CD4-positive, alpha-beta T cell treated with Interleukin-15 for 4 hours (primary cell): ENCODE results near the gene UACA.
"Not testable (repeated sequence)": the region's sequence is repeated elsewhere in the genome, so short reads cannot be mapped to it uniquely, and the experiment has no call there.

Experiments used
- DNase-seq: peaks from one replicate; pipeline ENCODE4 v3.0.0-alpha.2; 2020; ENCODE audit warnings: low spot score

Gene UACA

GRCh38 chr15:70663069-70663468 lies 100.3 kb downstream of the UACA start:
- not testable (repeated sequence) for DNase-seq

GRCh38 chr15:70659662-70660061 lies 103.7 kb downstream of the UACA start:
- no peak for DNase-seq

GRCh38 chr15:70658641-70659040 lies 104.7 kb downstream of the UACA start:
- DNase-seq, result no peak

- no peak for DNase-seq
Observed at GRCh38 chr15:70653426-70653825, 109.9 kb downstream of the UACA start.

GRCh38 chr15:70652341-70652740 lies 111.0 kb downstream of the UACA start:
- no peak for DNase-seq

- DNase-seq, result no peak
Observed at GRCh38 chr15:70651303-70651845, 112.0 kb downstream of the UACA start.

GRCh38 chr15:70650567-70651302 lies 112.6 kb downstream of the UACA start:
- no peak for DNase-seq

GRCh38 chr15:70647396-70647795 lies 116.0 kb downstream of the UACA start:
- DNase-seq, result no peak

- DNase-seq, result no peak
Observed at GRCh38 chr15:70646169-70646568, 117.2 kb downstream of the UACA start.

- no peak for DNase-seq
Observed at GRCh38 chr15:70643783-70644125, 119.6 kb downstream of the UACA start.

- DNase-seq, result no peak
Observed at GRCh38 chr15:70643106-70643782, 120.1 kb downstream of the UACA start.

- DNase-seq, result no peak
Observed at GRCh38 chr15:70636540-70637165, 126.7 kb downstream of the UACA start.

- DNase-seq, result no peak
Observed at GRCh38 chr15:70635895-70636294, 127.5 kb downstream of the UACA start.

- no peak for DNase-seq
Observed at GRCh38 chr15:70633991-70634390, 129.4 kb downstream of the UACA start.

- no peak for DNase-seq
Observed at GRCh38 chr15:70633103-70633831, 130.1 kb downstream of the UACA start.

GRCh38 chr15:70632491-70633102 lies 130.8 kb downstream of the UACA start:
- no peak for DNase-seq

GRCh38 chr15:70632079-70632478 lies 131.3 kb downstream of the UACA start:
- no peak for DNase-seq

- DNase-seq, result no peak
Observed at GRCh38 chr15:70629735-70630273, 133.6 kb downstream of the UACA start.

- DNase-seq, result no peak
Observed at GRCh38 chr15:70628549-70628896, 134.8 kb downstream of the UACA start.

- DNase-seq, result no peak
Observed at GRCh38 chr15:70627734-70628548, 135.4 kb downstream of the UACA start.

GRCh38 chr15:70627322-70627721 lies 136.0 kb downstream of the UACA start:
- DNase-seq, result no peak
